GM18499 (cell line): Measurements from ENCODE around the gene BRD4.

ENCODE experiments used
- ATAC-seq: cut with Tn5 transposase; IDR thresholded peaks from one replicate; pipeline ENCODE4 v1.9.1; 2021; ENCODE audit warnings: moderate number of reproducible peaks; ENCODE audit not compliant: insufficient read depth, unreplicated experiment

Gene BRD4

GRCh38 chr19:15292847-15293582 is 39.3 kb downstream of the BRD4 start:
- ATAC-seq, result no peak

- no peak for ATAC-seq
These were observed 40.2 kb downstream of the BRD4 start for GRCh38 chr19:15292140-15292539.

DNA sequence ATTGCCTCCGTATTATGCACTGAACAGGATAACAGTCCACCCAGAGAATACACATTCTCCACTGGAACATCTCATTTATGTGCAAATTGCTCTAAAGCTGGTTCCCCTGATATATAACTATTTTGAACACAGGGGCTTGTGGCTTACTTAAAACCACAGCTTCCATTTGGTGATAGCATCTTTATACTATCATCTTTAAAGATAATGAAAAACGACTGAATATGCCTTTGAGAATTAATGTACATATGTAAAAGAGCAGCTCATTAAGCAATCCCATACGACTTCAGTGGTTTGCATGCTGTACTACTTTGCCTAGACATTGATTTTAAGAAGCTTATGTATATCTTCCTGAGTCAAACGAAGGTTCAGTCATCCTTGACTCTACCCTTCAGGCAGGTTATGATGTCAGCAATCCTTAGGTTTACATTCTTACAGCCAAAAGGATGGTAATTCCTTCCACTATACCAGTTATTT is 40.8 kb downstream of the BRD4 start:
- ATAC-seq, result no peak

- ATAC-seq, result no peak
These were observed 41.2 kb downstream of the BRD4 start for GRCh38 chr19:15291089-15291488.

DNA sequence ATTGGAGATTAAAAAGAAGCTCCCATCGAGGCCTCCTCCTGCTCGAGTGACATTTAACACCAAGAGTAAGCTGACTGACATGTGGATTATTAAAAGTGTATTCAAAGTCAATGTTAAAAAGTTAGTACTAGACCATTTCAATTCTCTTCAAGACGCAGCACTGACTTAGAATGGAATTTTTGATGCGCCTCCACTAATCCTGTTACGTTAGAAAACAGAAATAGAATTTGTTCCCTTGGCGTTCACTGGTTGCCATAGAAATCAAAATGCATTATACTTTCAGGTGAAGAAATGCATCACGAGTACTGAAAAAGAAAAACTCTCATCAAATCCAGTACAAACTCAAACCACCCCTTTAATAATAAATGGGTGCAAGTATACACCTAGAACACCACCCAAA is 42.2 kb downstream of the BRD4 start:
- ATAC-seq, result no peak

- ATAC-seq, result no peak
These were observed 42.7 kb downstream of the BRD4 start for GRCh38 chr19:15289673-15290072.

GRCh38 chr19:15288146-15288963 is 44.0 kb downstream of the BRD4 start:
- ATAC-seq, result no peak

DNA sequence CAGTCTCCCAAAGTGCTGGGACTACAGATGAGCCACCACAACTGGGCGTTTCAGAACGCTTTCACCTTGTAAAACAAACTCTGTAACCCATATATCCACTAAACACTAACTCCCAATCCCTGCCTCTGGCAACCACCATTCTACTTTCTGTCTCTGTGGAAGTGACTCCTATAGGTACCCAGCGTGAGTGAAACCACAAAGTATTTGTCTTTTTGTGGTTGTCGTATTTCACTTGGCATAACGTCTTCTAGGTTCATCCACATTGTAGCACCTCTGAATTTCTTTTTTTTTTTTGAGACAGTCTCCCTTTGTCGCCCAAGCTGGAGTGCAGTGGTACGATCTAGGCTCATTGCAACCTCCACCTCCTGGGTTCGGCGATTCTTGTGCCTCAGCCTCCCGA is 44.8 kb downstream of the BRD4 start:
- no peak for ATAC-seq

DNA sequence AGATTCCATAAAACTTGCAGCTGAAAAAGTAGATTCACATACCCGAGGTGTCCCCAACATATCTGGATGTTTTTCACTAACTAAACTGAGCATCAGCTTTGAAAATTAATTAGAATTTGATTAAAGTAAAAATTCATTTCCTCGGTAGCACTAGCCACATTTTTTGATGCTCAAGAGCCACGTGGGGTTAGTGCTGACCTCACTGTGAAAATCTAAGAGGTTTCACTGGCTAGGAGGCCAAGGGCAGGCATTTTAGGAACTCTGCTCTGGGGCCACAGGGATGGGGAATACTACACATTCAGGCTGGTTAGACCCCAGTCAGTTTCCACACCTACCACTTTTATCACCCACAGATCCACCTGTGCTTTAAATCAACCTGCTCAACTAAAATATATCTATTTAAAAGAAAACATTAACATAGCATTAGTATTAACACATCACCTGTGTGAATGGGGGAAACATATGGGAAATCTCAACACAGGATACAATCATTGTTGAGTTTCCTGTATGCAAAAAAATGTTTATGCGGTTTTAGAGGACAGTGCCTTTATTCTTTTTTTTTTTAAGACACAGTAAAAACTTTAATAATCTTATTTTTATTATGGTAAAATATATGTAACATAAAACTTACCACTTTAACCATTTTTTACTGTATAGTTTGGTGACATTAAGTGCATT is 45.5 kb downstream of the BRD4 start:
- ATAC-seq, result no peak

DNA sequence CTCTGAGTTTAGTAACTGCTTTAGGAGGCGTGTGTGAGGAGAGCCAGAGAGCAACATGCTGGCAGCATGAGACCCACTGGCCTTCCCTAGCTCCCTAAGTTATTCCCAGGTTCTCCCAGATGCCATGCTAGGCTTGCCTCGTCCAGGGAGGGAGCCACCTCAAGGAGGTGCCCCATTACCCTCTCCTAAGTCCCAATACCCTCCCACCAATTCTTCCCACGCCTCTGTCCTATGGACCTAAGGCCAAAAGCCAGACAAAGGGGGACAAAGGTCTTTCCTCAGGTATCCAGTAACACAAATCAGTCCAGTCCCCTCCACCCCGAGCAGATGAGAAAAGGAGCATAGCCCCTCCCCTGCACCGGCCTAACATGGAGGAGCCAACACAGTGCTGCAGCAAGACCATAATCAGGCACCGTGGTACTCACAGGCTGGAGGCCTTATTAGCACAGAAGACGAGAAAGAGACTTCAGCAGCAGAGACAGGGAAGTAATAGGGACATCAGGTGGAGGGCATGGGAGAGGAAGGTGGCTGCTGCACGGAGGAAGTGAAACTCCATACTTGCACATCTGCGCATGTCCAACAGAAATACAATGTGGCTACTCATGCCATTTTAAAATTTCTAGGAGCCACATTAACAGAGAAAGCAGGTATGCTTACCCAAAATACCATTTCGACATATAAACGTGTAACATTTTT is 46.3 kb downstream of the BRD4 start:
- ATAC-seq, result no peak

DNA sequence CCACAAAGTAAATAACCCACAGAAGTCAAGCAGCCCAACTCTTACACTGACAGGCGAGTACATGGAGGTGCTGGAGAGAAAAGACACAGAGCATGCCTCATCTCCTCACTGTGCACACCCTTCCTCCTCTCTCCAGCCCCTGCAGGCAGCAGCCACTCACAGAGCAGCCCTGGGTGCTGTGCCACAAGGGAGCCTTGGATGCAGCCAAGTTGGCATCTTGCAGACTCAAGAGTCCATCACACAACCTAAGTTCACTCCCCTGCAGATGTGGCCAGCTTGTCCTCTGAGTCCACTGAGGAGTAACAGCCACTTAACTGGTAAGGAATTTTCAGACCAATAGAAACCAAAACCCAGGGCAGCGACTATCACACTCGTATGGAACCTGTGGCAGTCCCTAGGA is 47.4 kb downstream of the BRD4 start:
- ATAC-seq, result no peak

DNA sequence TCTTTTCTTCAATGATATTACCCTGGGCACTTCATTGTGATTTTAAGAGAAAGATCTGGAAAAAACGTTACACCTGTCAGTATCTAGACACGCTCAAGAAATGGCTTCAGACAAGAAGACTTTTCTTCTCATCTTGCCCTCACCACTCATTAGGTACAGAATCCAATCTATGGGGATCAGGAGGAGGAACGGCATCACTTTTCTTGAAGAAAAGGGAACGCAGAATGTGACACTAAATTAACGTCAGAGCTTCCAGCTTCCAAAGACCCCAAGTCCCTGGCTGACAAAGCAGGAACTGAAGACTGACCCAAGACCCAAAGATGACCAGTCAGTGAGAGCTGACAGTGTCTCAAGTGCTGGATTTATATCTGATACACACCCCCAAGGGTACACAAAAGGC is 48.2 kb downstream of the BRD4 start:
- no peak for ATAC-seq

DNA sequence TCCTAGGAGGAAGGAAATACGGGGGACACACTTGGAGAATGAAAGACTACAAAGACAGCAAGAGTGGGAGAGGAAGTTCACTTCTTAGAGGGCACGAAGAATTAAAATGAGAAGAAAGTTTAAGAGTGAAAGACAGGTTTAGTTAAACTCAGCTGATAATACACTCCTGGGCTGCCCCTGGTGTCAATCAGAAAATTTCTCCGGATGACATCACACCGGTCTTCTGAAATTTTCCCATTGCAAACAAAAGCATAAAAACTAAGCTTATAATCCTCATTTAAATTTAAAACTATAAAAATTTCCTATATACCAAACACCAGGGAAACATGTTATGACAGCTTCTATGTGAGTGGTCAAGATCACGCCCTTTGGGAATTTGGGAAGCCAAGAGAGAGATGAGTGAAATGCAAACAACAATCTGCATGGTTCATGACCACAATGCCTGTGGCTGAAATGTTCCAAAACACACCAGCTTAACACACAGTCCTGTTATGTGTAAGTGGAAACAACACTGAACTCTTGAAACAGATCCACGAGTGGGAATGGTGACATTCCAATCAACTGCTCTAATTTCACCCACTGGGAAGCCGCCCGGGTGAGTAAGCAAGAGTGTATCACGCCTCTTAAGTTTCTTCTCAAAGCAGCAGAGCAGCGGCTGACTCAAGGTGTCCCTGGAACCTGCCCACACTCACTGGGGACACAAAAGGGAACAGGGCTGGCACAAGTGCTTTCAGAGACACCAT is 49.0 kb downstream of the BRD4 start:
- ATAC-seq, result no peak

GRCh38 chr19:15282311-15282705 is 50.0 kb downstream of the BRD4 start:
- ATAC-seq, result no peak

DNA sequence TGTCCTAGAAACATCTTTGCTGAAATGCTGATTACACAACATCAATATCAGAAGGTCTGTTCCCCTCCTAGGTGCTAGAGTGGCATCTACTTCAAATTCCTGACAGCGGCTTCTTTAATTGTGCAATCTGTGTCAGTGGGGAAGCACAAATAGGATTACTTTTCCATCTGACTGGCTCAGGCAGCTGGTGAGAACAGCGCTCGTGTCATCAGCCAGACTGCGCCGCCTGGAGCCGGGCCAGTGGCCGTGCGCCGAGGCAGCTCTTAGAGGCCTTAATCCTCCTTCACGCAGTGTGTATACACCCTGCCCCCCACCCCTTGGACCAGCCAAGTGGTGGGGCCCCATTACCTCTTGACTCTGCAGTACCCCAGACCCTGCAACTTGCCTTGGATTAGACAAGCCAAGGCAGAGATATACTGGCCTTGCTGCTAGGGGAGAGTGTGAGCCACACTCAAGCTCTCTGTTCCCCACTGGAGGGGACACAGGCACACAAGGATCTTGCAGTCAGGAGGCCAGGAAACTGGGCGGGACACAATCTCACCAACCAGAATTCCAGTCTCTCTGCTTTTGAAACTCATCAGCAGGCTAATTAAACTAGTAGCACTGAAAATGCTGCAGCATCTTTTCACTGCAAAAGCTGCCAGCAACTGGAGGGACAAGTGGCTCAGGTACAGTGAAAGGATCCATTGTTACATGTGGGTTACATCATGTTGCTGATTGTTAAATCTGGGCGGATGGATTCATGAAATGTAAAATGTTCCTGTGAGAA is 51.2 kb downstream of the BRD4 start:
- no peak for ATAC-seq

DNA sequence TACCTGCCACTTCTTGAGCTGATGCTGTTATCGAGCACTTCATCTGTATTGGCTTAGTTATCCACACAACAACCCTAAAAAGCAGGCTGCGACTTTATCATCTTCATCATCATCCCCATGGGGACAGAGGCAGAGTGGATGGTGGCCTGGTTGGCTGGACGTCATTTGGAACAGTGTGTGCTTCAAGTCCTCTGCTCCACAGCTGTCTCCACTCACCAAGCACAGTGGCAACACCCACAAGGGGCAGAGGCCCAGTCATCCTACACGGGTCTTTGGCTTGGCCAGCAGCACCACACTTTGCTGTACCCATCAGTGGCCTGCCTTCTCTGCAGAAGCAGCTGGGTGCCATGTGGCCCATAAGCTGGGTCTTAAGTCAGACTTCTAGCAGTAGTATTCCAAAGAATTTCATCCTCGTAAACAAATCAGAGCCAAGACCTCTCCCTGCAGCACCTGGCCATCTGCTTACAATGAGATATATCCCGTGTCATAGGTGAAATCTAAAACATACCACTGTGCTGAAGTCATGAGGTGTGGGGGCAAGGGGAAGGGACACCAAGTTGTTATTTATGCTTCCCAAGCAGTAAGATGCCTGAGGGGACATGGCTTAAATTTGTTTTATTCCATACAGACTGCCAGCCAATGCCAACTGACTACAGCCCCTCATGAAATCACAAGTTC is 52.2 kb downstream of the BRD4 start:
- no peak for ATAC-seq

GRCh38 chr19:15279326-15279904 is 52.9 kb downstream of the BRD4 start:
- ATAC-seq, result no peak

- ATAC-seq, result no peak
These were observed 55.6 kb downstream of the BRD4 start for GRCh38 chr19:15276620-15277215.
